ENCODE results near the gene ZBTB33. TPM values are rescaled to one million over a fixed set of nuclear protein-coding genes. Genes with fewer than 3 reads are reported as not detected.
A peak's percentile ranks its signal among the peaks of the same experiment; 100 is the strongest.

ZBTB33 gene
- total and polyA plus RNA-seq, 2 of the 13 experiments (the other 11 are each of a cell fraction or from before 2014, with no cell fraction given) = 6.5 to 20.2 TPM

DNA sequence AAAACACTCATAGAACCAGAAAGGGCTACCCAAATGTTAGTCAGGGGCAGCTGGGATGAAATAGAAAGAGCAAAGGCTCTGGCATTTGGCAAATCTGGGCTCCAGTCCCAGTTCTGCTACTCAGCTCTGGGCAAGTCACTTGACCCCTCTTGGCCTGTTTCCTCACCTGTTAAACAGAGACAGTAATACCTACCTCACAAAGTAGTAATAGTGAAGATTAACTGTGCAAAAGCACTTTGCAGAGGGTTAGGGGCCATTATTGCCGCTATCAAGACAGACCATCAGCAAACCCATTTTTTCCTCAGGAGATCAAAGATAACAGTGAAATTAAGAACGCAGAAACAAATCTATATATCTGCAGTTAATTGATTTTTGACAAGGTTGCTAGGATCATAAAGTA is 20.6 kb downstream of the ZBTB33 start (continued):
- no peak for TF ChIP-seq TCF7L2 (IDR thresholded peaks at IDR 0.05; ENCODE audit: low read depth, low read length)
- TF ChIP-seq RBM39 (IDR thresholded peaks at IDR 0.05; ENCODE audit: low read depth, low read length, poor library complexity, severe bottlenecking) = no peak

DNA sequence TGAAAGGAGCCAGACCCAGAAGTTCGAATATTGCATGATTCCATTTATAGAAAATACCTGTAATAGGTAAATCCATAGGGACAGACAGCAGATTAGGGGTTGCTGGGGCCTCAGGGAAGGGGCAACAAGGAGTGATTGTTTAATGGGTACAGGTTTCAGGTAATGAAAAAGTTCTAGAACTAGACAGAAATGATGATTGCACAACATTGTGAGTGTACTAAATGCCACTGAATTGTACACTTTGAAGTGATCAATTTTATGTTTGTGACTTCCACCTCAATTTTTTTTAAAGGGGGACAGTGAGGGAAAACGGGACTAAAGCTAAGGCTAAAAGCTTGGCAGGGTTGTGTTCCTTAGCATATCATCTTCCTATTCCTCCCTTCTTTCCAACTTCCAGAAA is 23.5 kb downstream of the ZBTB33 start:
- no peak overlapping the region for H2AFZ ChIP-seq (ENCODE audit: low read length)
- H3K79me2 ChIP-seq (ENCODE audit: insufficient read depth, low read length) = no peaks in the 10 kb centered on the region
- ChIA-PET POLR2A (no interaction called here), CTCF (ENCODE audit: low intra/inter-chr PET ratio, low total read pairs) (no interaction called here)
- no peaks in the 10 kb centered on the region for H3K9me3 ChIP-seq (ENCODE audit: low read length)
- no peak overlapping the region for H3K9ac ChIP-seq (ENCODE audit: insufficient read depth, low read depth, low read length)
- WGBS (ENCODE audit: low lambda C conversion rate) = 29% methylated on average over 2 of the region's 2 CpGs
- DNase-seq (ENCODE audit: low spot score) (no peak), FAIRE-seq (no peak), ATAC-seq (no peak)
- peak; percentile 29; the same call in 1 of the 2 replicates for TF ChIP-seq CEBPB (IDR thresholded peaks at IDR 0.05; ENCODE audit: borderline replicate concordance, low read depth, low read length)
- TF ChIP-seq, protein P1, sequence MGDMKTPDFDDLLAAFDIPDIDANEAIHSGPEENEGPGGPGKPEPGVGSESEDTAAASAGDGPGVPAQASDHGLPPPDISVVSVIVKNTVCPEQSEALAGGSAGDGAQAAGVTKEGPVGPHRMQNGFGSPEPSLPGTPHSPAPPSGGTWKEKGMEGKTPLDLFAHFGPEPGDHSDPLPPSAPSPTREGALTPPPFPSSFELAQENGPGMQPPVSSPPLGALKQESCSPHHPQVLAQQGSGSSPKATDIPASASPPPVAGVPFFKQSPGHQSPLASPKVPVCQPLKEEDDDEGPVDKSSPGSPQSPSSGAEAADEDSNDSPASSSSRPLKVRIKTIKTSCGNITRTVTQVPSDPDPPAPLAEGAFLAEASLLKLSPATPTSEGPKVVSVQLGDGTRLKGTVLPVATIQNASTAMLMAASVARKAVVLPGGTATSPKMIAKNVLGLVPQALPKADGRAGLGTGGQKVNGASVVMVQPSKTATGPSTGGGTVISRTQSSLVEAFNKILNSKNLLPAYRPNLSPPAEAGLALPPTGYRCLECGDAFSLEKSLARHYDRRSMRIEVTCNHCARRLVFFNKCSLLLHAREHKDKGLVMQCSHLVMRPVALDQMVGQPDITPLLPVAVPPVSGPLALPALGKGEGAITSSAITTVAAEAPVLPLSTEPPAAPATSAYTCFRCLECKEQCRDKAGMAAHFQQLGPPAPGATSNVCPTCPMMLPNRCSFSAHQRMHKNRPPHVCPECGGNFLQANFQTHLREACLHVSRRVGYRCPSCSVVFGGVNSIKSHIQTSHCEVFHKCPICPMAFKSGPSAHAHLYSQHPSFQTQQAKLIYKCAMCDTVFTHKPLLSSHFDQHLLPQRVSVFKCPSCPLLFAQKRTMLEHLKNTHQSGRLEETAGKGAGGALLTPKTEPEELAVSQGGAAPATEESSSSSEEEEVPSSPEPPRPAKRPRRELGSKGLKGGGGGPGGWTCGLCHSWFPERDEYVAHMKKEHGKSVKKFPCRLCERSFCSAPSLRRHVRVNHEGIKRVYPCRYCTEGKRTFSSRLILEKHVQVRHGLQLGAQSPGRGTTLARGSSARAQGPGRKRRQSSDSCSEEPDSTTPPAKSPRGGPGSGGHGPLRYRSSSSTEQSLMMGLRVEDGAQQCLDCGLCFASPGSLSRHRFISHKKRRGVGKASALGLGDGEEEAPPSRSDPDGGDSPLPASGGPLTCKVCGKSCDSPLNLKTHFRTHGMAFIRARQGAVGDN (CRISPR knock-in tag; IDR thresholded peaks at IDR 0.05) = no peak
- TF ChIP-seq MXD4 (CRISPR knock-in tag; IDR thresholded peaks at IDR 0.05) = no peak
- no peak for TF ChIP-seq NFIC (IDR thresholded peaks at IDR 0.05; ENCODE audit: low read length)
- no peak for TF ChIP-seq SP1 (IDR thresholded peaks at IDR 0.05)
- no peak for TF ChIP-seq SP1 (CRISPR knock-in tag; IDR thresholded peaks at IDR 0.05)
- in situ Hi-C loops (cut with HindIII; ENCODE audit: extremely low pct_ligation_motif_present, low pct_unique_long_range_greater_than_20kb) (no loop called here), intact Hi-C loops (cut with micrococcal nuclease; ENCODE audit: unreplicated experiment) (no loop called here)
- H3K27ac ChIP-seq (ENCODE audit: extremely low read length, insufficient read depth, low read length) = no peak overlapping the region
- H3K4me2 ChIP-seq (ENCODE audit: low read depth, low read length) = no peak overlapping the region
- H3K4me3 ChIP-seq (replicated peaks in 1 of 3; ENCODE audit: insufficient read depth in 1 of 3, low read depth in 2 of 3, low read length in 3 of 3) = no peak overlapping the region
- H3K27me3 ChIP-seq (ENCODE audit: control insufficient read depth in 1 of 2, insufficient read depth in 2 of 2, low read length in 2 of 2) = no peaks in the 10 kb centered on the region
- peaks cover 32% of the 10 kb centered on the region for H3K4me1 ChIP-seq (ENCODE audit: insufficient read depth, low read length)
- no peaks in the 10 kb centered on the region for H4K20me1 ChIP-seq (ENCODE audit: insufficient read depth, low read length)
- BruUV-seq (replicated peaks) = no TSS peak
- no peaks in the 10 kb centered on the region for H3K36me3 ChIP-seq (replicated peaks in 1 of 2; ENCODE audit: control insufficient read depth in 1 of 2, insufficient read depth in 2 of 2, low read length in 2 of 2)

Measured in HepG2 (cell line).